CD8-positive, alpha-beta memory T cell (primary cell): Measurements from ENCODE around the gene BAAT. TPM values are rescaled to one million over a fixed set of nuclear protein-coding genes. Genes with fewer than 3 reads are reported as not detected.
A peak's percentile ranks its signal among the peaks of the same experiment; 100 is the strongest.

Experiments
- CTCF ChIA-PET: fragments of 350-600 bp; sonication (Branson Sonifier 250); formaldehyde crosslinking; loops from one replicate; lab custom pipeline; 2021; ENCODE audit warnings: antibody characterized with exemption; lab: Charles Lee
- POLR2A ChIA-PET: fragments of 350-600 bp; sonication (Branson Sonifier 250); formaldehyde crosslinking; loops from one replicate; lab custom pipeline; 2021; ENCODE audit warnings: antibody characterized with exemption; lab: Charles Lee
- DNase-seq, 5 donors: peaks; one replicate each; pipeline versions ENCODE4 v3.0.0 to v3.0.0-alpha.2; 2020 to 2022; ENCODE audit warnings: mixed read lengths in 1 of 5
- H3K27ac ChIP-seq: one replicate; pipeline ENCODE4 v1.7.0; 2013; ENCODE audit warnings: low read depth, mild to moderate bottlenecking, low read length, moderate library complexity
- H3K27me3 ChIP-seq: 2 replicates; pipeline ENCODE4 v1.7.0; 2013; ENCODE audit warnings: low read length, mild to moderate bottlenecking; ENCODE audit not compliant: insufficient read depth, poor library complexity, severe bottlenecking
- H3K36me3 ChIP-seq: 2 replicates; pipeline ENCODE4 v1.7.0; 2013; ENCODE audit warnings: mild to moderate bottlenecking, low read length, moderate library complexity; ENCODE audit not compliant: insufficient read depth
- H3K4me1 ChIP-seq: 2 replicates; pipeline ENCODE4 v1.7.0; 2013; ENCODE audit warnings: mild to moderate bottlenecking, low read length, moderate library complexity; ENCODE audit not compliant: insufficient read depth
- H3K4me3 ChIP-seq: 2 replicates; pipeline ENCODE4 v1.7.0; 2013; ENCODE audit warnings: mild to moderate bottlenecking, low read length
- H3K9me3 ChIP-seq: 2 replicates; pipeline ENCODE4 v1.7.0; 2013; ENCODE audit warnings: mild to moderate bottlenecking, low read length
- H3K27ac Mint-ChIP-seq, 8 donors: one replicate each; pipeline ENCODE4 v1.8.0; 2020 to 2021; ENCODE audit warnings: mixed read lengths in 8 of 8, mild to moderate bottlenecking in 6 of 8, inconsistent platforms in 3 of 8, moderate library complexity in 3 of 8
- H3K27me3 Mint-ChIP-seq, 2 donors: one replicate each; pipeline ENCODE4 v1.8.0; 2020 to 2021; ENCODE audit warnings: mixed read lengths in 2 of 2, mild to moderate bottlenecking in 1 of 2, moderate library complexity in 1 of 2
- H3K36me3 Mint-ChIP-seq, 3 donors: one replicate each; pipeline ENCODE4 v1.8.0; 2020 to 2021; ENCODE audit warnings: mixed read lengths in 3 of 3, inconsistent platforms in 1 of 3, mild to moderate bottlenecking in 1 of 3
- H3K4me1 Mint-ChIP-seq, 3 donors: one replicate each; pipeline ENCODE4 v1.8.0; 2020 to 2021; ENCODE audit warnings: mixed read lengths in 3 of 3, inconsistent platforms in 1 of 3, mild to moderate bottlenecking in 1 of 3
- H3K4me3 Mint-ChIP-seq, 7 donors: one replicate each; pipeline ENCODE4 v1.8.0; 2020 to 2021; ENCODE audit warnings: mixed read lengths in 7 of 7, mild to moderate bottlenecking in 6 of 7, moderate library complexity in 4 of 7, inconsistent platforms in 2 of 7
- H3K9me3 Mint-ChIP-seq, 5 donors: one replicate each; pipeline ENCODE4 v1.8.0; 2020 to 2022; ENCODE audit warnings: mixed read lengths in 5 of 5, mild to moderate bottlenecking in 3 of 5, moderate library complexity in 2 of 5, inconsistent platforms in 1 of 5
- polyA plus RNA-seq: library from polyadenylated mRNA; unstranded; fragments of 300-500 nt; fragmentation: Illumina TruSeq; gene quantifications from one replicate; pipeline ENCODE4 v1.2.3, GENCODE V29; 2021
- total RNA-seq, 2 experiments: library from RNA; stranded (reverse); gene quantifications; one replicate each; pipeline ENCODE4 v1.2.3, GENCODE V29; 2021

Gene BAAT
- total and polyA plus RNA-seq, 3 experiments from 2014 or later: 0.12 TPM; not detected in 2

- H3K27me3 ChIP-seq: no peaks in the 10 kb centered on the region
- peaks cover 46% of the 10 kb centered on the region for H3K36me3 ChIP-seq
- Mint-ChIP-seq H3K4me1 (peaks cover 1 to 5% (median 4%) of the 10 kb centered on the region in 3 donors), H3K27ac (no peak overlapping the region), H3K4me3 (no peak overlapping the region), H3K27me3 (no peaks in the 10 kb centered on the region), H3K9me3 (peaks cover 59 to 89% (median 79%) of the 10 kb centered on the region in 5 donors), H3K36me3 (peaks cover 52 to 85% (median 75%) of the 10 kb centered on the region in 3 donors)
- no peaks in the 10 kb centered on the region for H3K4me1 ChIP-seq
- ChIA-PET POLR2A (no interaction called here), CTCF (interaction anchor here (1.0 kb wide), 1 partner anchor 10 kb away, joined by 3 read pairs; the partner anchor contains the start of genes MRPL50 and ZNF189)
- H3K27ac ChIP-seq: no peak overlapping the region
- peak overlapping the region; percentile 1 for H3K4me3 ChIP-seq
- no peak for DNase-seq
- peaks cover 52% of the 10 kb centered on the region for H3K9me3 ChIP-seq
Measured at GRCh38 chr9:101408374-101409078, 23.7 kb upstream of the BAAT start.

GRCh38 chr9:101403516-101404285 lies 18.9 kb upstream of the BAAT start:
- ChIA-PET CTCF (no interaction called here), POLR2A (no interaction called here)
- Histone ChIP-seq H3K9me3 (peaks cover 19% of the 10 kb centered on the region), H3K27me3 (no peaks in the 10 kb centered on the region), H3K27ac (no peak overlapping the region), H3K4me1 (peaks cover 24% of the 10 kb centered on the region), H3K36me3 (peaks cover 64% of the 10 kb centered on the region), H3K4me3 (no peak overlapping the region)
- no peak for DNase-seq
- H3K4me3 Mint-ChIP-seq: peak overlapping the region in 1 of 7 donors; percentile 40
- H3K36me3 Mint-ChIP-seq: peaks cover 68 to 85% (median 83%) of the 10 kb centered on the region in 3 donors
- H3K4me1 Mint-ChIP-seq: peaks cover 39 to 47% (median 44%) of the 10 kb centered on the region in 3 donors
- H3K27ac Mint-ChIP-seq: no peak overlapping the region
- no peaks in the 10 kb centered on the region for H3K27me3 Mint-ChIP-seq
- peaks cover 33 to 46% (median 41%) of the 10 kb centered on the region in 5 donors for H3K9me3 Mint-ChIP-seq

GRCh38 chr9:101400120-101400519 lies 15.3 kb upstream of the BAAT start:
- Mint-ChIP-seq H3K27me3 (no peaks in the 10 kb centered on the region), H3K4me3 (peak overlapping the region; percentile 96 to 100 (median 98)), H3K27ac (peak overlapping the region in 7 of 8 donors; percentile 8 to 100 (median 70)), H3K9me3 (peaks cover 3 to 18% (median 10%) of the 10 kb centered on the region in 5 donors), H3K36me3 (peaks cover 41 to 78% (median 54%) of the 10 kb centered on the region in 3 donors), H3K4me1 (peaks cover 69 to 79% (median 79%) of the 10 kb centered on the region in 3 donors)
- Histone ChIP-seq H3K4me1 (peaks cover 46% of the 10 kb centered on the region), H3K4me3 (no peak overlapping the region), H3K36me3 (peaks cover 41% of the 10 kb centered on the region), H3K9me3 (peaks cover 5% of the 10 kb centered on the region), H3K27ac (no peak overlapping the region), H3K27me3 (no peaks in the 10 kb centered on the region)
- ChIA-PET POLR2A (no interaction called here), CTCF (interaction anchor here (0.9 to 1.3 kb wide), 2 partner anchors 12 to 130 kb away, joined by 3 to 4 read pairs; no protein-coding TSS in a partner anchor)
- no peak for DNase-seq

GRCh38 chr9:101399643-101399970 lies 14.8 kb upstream of the BAAT start:
- peaks cover 75 to 84% (median 84%) of the 10 kb centered on the region in 3 donors for H3K4me1 Mint-ChIP-seq
- POLR2A ChIA-PET: no interaction called here

GRCh38 chr9:101398930-101399642 lies 14.3 kb upstream of the BAAT start:
- CTCF ChIA-PET: interaction anchor here (0.9 to 1.8 kb wide), 3 partner anchors 10 to 130 kb away, joined by 3 to 6 read pairs (median 6); no protein-coding TSS in a partner anchor
- POLR2A ChIA-PET: interaction anchor here (0.5 to 1.8 kb wide), 5 partner anchors 10 to 171 kb away, joined by 3 to 13 read pairs (median 3); partner anchors contain the start of gene RNF20
- peaks cover 0 to 9% (median 2%) of the 10 kb centered on the region in 5 donors for H3K9me3 Mint-ChIP-seq
- H3K27me3 ChIP-seq: no peaks in the 10 kb centered on the region
- peak overlapping the region; percentile 97 to 100 (median 100) for H3K27ac Mint-ChIP-seq
- DNase-seq: peak in 1 of 5 donors; percentile 42
- no peaks in the 10 kb centered on the region for H3K9me3 ChIP-seq
- H3K4me3 ChIP-seq: peak overlapping the region; percentile 93
- peaks cover 37 to 75% (median 52%) of the 10 kb centered on the region in 3 donors for H3K36me3 Mint-ChIP-seq
- no peaks in the 10 kb centered on the region for H3K27me3 Mint-ChIP-seq
- peaks cover 31% of the 10 kb centered on the region for H3K36me3 ChIP-seq
- peaks cover 77 to 89% (median 89%) of the 10 kb centered on the region in 3 donors for H3K4me1 Mint-ChIP-seq
- H3K4me3 Mint-ChIP-seq: peak overlapping the region; percentile 96 to 100 (median 98)
- peak overlapping the region; percentile 98 for H3K27ac ChIP-seq
- H3K4me1 ChIP-seq: peaks cover 51% of the 10 kb centered on the region

More at GRCh38 chr9:101399643-101399970, 14.8 kb upstream of the BAAT start:
- CTCF ChIA-PET: interaction anchor here (0.9 to 1.5 kb wide), 2 partner anchors 11 to 12 kb away, joined by 3 to 6 read pairs; no protein-coding TSS in a partner anchor
- Histone ChIP-seq H3K9me3 (no peaks in the 10 kb centered on the region), H3K27me3 (no peaks in the 10 kb centered on the region), H3K27ac (peak overlapping the region; percentile 98), H3K4me3 (peak overlapping the region; percentile 93), H3K36me3 (peaks cover 36% of the 10 kb centered on the region), H3K4me1 (peaks cover 50% of the 10 kb centered on the region)
- no peak for DNase-seq
- H3K9me3 Mint-ChIP-seq: peaks cover 0 to 12% (median 5%) of the 10 kb centered on the region in 5 donors
- H3K4me3 Mint-ChIP-seq: peak overlapping the region; percentile 96 to 100 (median 98)
- H3K36me3 Mint-ChIP-seq: peaks cover 38 to 78% (median 52%) of the 10 kb centered on the region in 3 donors
- peak overlapping the region in 7 of 8 donors; percentile 97 to 100 (median 100) for H3K27ac Mint-ChIP-seq
- no peaks in the 10 kb centered on the region for H3K27me3 Mint-ChIP-seq

GRCh38 chr9:101398068-101398929 lies 13.5 kb upstream of the BAAT start, which contains the start of the genes MRPL50 and ZNF189:
Gene MRPL50 (minus strand): TSS chr9:101398618. CDS start chr9:101398592, 26 bp downstream.
Gene ZNF189 (plus strand): TSS chr9:101398851. CDS start chr9:101399157, 306 bp downstream.
- Mint-ChIP-seq H3K27me3 (no peaks in the 10 kb centered on the region), H3K4me1 (peaks cover 76 to 92% (median 90%) of the 10 kb centered on the region in 3 donors), H3K4me3 (peak within 1 kb of the TSS; percentile 96 to 100 (median 98)), H3K36me3 (peaks cover 29 to 71% (median 47%) of the 10 kb centered on the region in 3 donors), H3K27ac (peak within 1 kb of the TSS; percentile 97 to 100 (median 100)), H3K9me3 (peaks cover 0 to 1% (median 0%) of the 10 kb centered on the region in 5 donors)
- POLR2A ChIA-PET: interaction anchor here (0.5 to 1.8 kb wide), 5 partner anchors 9 to 172 kb away, joined by 3 to 13 read pairs (median 3); partner anchors contain the start of gene RNF20
- peak within 1 kb of the TSS; percentile 98 for H3K27ac ChIP-seq
- peak; percentile 93 to 98 (median 96) for DNase-seq
- CTCF ChIA-PET: interaction anchor here (0.9 to 1.8 kb wide), 3 partner anchors 10 to 131 kb away, joined by 3 to 6 read pairs (median 6); no protein-coding TSS in a partner anchor
- H3K4me3 ChIP-seq: peak within 1 kb of the TSS; percentile 93
- H3K36me3 ChIP-seq: peaks cover 23% of the 10 kb centered on the region
- H3K4me1 ChIP-seq: peaks cover 51% of the 10 kb centered on the region
- H3K27me3 ChIP-seq: no peaks in the 10 kb centered on the region
- no peaks in the 10 kb centered on the region for H3K9me3 ChIP-seq
